ENCODE measurements around the gene RALGPS1.

The RALGPS1 gene

GRCh38 chr9:127059765-127060361 lies 145.3 kb downstream of the RALGPS1 start (continued):
- TF ChIP-seq ZNF274 (IDR thresholded peaks at IDR 0.05; ENCODE audit: low read length), result no peak
- TF ChIP-seq ZNF274 (tag by site-specific recombination; IDR thresholded peaks at IDR 0.05; ENCODE audit: borderline replicate concordance), result no peak

GRCh38 chr9:127061411-127061810 lies 146.8 kb downstream of the RALGPS1 start:
- Histone ChIP-seq H3K9me3 (ENCODE audit: control insufficient read depth, insufficient read depth, low read depth, low read length) (no peaks in the 10 kb centered on the region), H3K4me1 (ENCODE audit: control insufficient read depth, insufficient read depth, low read length) (no peaks in the 10 kb centered on the region), H3K4me3 (ENCODE audit: low read depth, low read length) (no peak overlapping the region), H3K27ac (ENCODE audit: extremely low read depth, low read depth, low read length) (no peak overlapping the region), H3K36me3 (ENCODE audit: control insufficient read depth in 2 of 2, insufficient read depth in 1 of 2, low read length in 2 of 2) (no peaks in the 10 kb centered on the region)
- TF ChIP-seq SP7 (tag by site-specific recombination; IDR thresholded peaks at IDR 0.05) (no peak), ZBTB10 (tag by site-specific recombination; IDR thresholded peaks at IDR 0.05) (no peak), ZNF223 (tag by site-specific recombination; IDR thresholded peaks at IDR 0.05) (no peak), SP3 (tag by site-specific recombination; IDR thresholded peaks at IDR 0.05) (no peak), ZNF169 (tag by site-specific recombination; IDR thresholded peaks at IDR 0.05) (no peak), ZNF701 (tag by site-specific recombination; IDR thresholded peaks at IDR 0.05) (no peak), ZNF600 (tag by site-specific recombination; IDR thresholded peaks at IDR 0.05) (no peak), ZNF658 (tag by site-specific recombination; IDR thresholded peaks at IDR 0.05) (no peak), ZBTB21 (tag by site-specific recombination; IDR thresholded peaks at IDR 0.05) (no peak), ZNF488 (tag by site-specific recombination; IDR thresholded peaks at IDR 0.05) (no peak), ZNF514 (tag by site-specific recombination; IDR thresholded peaks at IDR 0.05) (no peak), KLF7 (tag by site-specific recombination; IDR thresholded peaks at IDR 0.05; ENCODE audit: borderline replicate concordance) (no peak), ZNF391 (tag by site-specific recombination; IDR thresholded peaks at IDR 0.05; ENCODE audit: borderline replicate concordance, low read depth) (no peak)
- POLR2A ChIA-PET, result no interaction called here
- CTCF ChIA-PET, result no interaction called here

- H3K36me3 ChIP-seq (ENCODE audit: control insufficient read depth in 2 of 2, insufficient read depth in 1 of 2, low read length in 2 of 2), result peaks cover 0 to 3% of the 10 kb centered on the region in 2 experiments; a peak in 2 of 3 replicates
- POLR2A ChIA-PET, result interaction anchor here (0.6 kb wide), 1 partner anchor 253 kb away, joined by 3 read pairs; no protein-coding TSS in a partner anchor
- no peaks in the 10 kb centered on the region for H3K4me1 ChIP-seq (ENCODE audit: control insufficient read depth, insufficient read depth, low read length)
- H3K9me3 ChIP-seq (ENCODE audit: control insufficient read depth, insufficient read depth, low read depth, low read length), result no peaks in the 10 kb centered on the region
- H3K4me3 ChIP-seq (ENCODE audit: low read depth, low read length), result no peak overlapping the region
- no peak overlapping the region for H3K27ac ChIP-seq (ENCODE audit: extremely low read depth, low read depth, low read length)
- CTCF ChIA-PET, result no interaction called here
- TF ChIP-seq ZNF391 (tag by site-specific recombination; IDR thresholded peaks at IDR 0.05; ENCODE audit: borderline replicate concordance, low read depth) (no peak), ZSCAN16 (tag by site-specific recombination; IDR thresholded peaks at IDR 0.05) (no peak), ZNF248 (tag by site-specific recombination; IDR thresholded peaks at IDR 0.05) (no peak), ZNF629 (tag by site-specific recombination; IDR thresholded peaks at IDR 0.05) (no peak), ZBTB21 (tag by site-specific recombination; IDR thresholded peaks at IDR 0.05) (no peak), ZNF580 (tag by site-specific recombination; IDR thresholded peaks at IDR 0.05) (no peak), ZBTB6 (tag by site-specific recombination; IDR thresholded peaks at IDR 0.05) (no peak), ZNF155 (tag by site-specific recombination; IDR thresholded peaks at IDR 0.05) (no peak), ZNF148 (tag by site-specific recombination; IDR thresholded peaks at IDR 0.05; ENCODE audit: borderline replicate concordance) (no peak), ZNF654 (tag by site-specific recombination; IDR thresholded peaks at IDR 0.05; ENCODE audit: low read depth) (no peak), ZNF530 (tag by site-specific recombination; IDR thresholded peaks at IDR 0.05; ENCODE audit: low read depth) (no peak), ZNF660 (tag by site-specific recombination; IDR thresholded peaks at IDR 0.05) (no peak), BCL11B (tag by site-specific recombination; IDR thresholded peaks at IDR 0.05; ENCODE audit: low read depth) (no peak), ZEB2 (tag by site-specific recombination; IDR thresholded peaks at IDR 0.05) (no peak), SCRT2 (tag by site-specific recombination; IDR thresholded peaks at IDR 0.05) (no peak)
Observed at GRCh38 chr9:127064335-127064734, 149.8 kb downstream of the RALGPS1 start.
